Right lobe of liver (tissue), 4 donors: ENCODE data around the gene NTM.

Experiments used
- POLR2A ChIP-seq: fragments of 450-650 bp; IDR thresholded peaks from one replicate; pipeline ENCODE4 v1.6.1; 2017; ENCODE audit warnings: antibody characterized with exemption, mild to moderate bottlenecking
- TF ChIP-seq, protein P1 (sequence below), 4 donors: fragments of 200-600 bp in 3 of 4; fragments of 450-650 bp in 1 of 4; IDR thresholded peaks; one replicate each; pipeline versions ENCODE4 v1.5.1 to v1.8.0; 2016 to 2022; ENCODE audit warnings: antibody characterized with exemption in 4 of 4, mild to moderate bottlenecking in 2 of 4
- donor health status: DM: no; HTN: no; CAD: no.
- donor health status: DM: no; HTN: no; CAD: no.
- donor health status: DM: no; HTN: yes; CAD: no.

DNA sequence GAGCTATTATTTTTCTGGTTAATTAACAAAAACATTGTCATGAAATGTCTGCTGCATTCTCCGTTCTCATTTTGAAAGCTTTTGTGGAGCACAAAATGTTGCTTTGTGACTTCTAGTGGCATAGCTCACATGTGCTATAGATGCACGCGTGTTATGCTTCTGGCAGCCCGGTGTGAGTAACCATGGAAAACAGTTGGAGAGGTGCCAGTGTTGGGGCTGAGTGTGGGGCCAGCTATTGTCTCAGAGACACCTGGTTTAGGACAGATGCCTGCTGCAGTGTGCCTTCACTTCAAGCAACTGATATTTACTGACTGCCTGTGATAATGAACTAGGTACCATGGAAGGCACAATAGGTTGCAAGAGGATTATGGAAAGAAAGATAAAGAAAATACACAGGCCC lies 760.6 kb downstream of the NTM start:
- TF ChIP-seq, protein P1, sequence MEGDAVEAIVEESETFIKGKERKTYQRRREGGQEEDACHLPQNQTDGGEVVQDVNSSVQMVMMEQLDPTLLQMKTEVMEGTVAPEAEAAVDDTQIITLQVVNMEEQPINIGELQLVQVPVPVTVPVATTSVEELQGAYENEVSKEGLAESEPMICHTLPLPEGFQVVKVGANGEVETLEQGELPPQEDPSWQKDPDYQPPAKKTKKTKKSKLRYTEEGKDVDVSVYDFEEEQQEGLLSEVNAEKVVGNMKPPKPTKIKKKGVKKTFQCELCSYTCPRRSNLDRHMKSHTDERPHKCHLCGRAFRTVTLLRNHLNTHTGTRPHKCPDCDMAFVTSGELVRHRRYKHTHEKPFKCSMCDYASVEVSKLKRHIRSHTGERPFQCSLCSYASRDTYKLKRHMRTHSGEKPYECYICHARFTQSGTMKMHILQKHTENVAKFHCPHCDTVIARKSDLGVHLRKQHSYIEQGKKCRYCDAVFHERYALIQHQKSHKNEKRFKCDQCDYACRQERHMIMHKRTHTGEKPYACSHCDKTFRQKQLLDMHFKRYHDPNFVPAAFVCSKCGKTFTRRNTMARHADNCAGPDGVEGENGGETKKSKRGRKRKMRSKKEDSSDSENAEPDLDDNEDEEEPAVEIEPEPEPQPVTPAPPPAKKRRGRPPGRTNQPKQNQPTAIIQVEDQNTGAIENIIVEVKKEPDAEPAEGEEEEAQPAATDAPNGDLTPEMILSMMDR (IDR thresholded peaks at IDR 0.05): no peak
- no peak for TF ChIP-seq POLR2A
